ENCODE results near the gene PCDHGB1.
"Not testable (repeated sequence)": the region's sequence is repeated elsewhere in the genome, so short reads cannot be mapped to it uniquely, and the experiment has no call there.

The PCDHGB1 gene

DNA sequence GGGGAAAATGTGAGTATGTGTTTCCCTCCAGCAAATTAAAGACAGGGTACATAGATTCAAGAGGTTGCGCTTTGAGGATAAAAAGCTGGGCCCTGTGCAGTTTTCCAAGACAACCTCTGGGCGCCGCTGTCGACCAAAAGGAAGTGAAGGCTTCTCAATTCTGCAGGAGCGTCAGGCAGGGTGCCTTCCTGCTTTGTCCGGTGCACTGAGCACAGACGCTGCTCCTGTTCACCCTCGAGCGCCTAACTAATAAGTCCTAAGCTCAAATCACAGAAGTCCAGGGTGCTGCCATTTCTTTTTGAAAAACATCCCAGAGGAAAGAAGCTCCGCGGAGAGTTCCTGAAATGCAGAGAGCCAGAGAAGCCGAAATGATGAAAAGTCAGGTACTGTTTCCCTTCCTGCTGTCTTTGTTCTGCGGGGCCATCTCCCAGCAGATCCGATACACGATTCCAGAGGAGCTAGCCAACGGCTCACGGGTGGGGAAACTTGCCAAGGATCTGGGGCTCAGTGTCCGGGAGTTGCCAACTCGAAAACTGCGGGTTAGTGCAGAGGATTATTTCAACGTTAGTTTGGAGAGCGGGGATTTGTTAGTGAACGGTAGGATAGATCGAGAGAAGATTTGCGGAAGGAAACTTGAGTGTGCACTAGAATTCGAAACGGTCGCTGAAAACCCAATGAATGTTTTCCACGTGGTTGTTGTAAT is at the start of gene PCDHGB1:
PCDHGB1 (plus strand) TSS at position 183 of the 703 bp plus-strand sequence; CDS start at position 345, 162 bp downstream.
- peak; percentile 78 for DNase-seq

- no peak for DNase-seq
These were observed 46.1 kb upstream of the PCDHGB1 start, which contains the start of gene SLC25A2 for GRCh38 chr5:141303756-141304155. SLC25A2 (minus strand) TSS chr5:141304049; CDS start chr5:141303865, 184 bp downstream.

DNA sequence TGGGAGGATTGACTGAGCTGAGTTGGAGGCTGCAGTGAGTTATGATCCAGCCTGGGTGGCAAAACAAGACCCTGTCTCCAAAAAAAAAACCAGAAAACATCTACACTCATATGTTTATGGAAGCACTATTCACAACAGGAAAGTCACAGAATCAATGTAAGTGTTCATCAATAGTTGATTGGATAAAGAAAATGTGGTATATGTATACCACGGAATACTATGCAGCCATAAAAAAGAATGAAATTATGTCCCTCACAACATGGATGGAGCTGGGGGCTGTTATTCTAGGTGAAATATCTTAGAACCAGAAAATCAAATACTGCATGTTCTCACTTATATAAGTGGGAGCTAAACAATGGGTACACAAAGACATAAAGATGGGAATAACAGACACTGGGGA is 43.3 kb upstream of the PCDHGB1 start:
- DNase-seq = no peak

DNA sequence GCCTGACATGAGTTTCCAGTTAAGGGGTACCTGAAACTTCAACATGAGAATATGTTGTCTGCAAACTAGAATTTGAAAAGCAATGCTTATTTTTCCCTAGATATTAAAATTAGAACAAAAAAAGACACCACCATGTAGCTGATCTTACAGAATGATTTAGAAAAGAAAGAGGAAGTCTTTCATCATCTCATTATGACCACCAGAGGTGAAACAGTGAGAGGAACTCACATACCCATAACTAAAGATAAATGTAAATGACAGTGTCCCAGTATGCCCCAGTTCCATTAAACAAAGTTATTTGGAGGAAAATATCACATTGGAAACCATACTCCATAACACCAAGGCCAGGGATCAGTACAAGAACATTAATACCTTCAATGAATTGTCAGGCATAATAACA is 36.2 kb upstream of the PCDHGB1 start:
- no peak for DNase-seq

- not testable (repeated sequence) for DNase-seq
These were observed 32.9 kb upstream of the PCDHGB1 start for GRCh38 chr5:141316963-141317362.

DNA sequence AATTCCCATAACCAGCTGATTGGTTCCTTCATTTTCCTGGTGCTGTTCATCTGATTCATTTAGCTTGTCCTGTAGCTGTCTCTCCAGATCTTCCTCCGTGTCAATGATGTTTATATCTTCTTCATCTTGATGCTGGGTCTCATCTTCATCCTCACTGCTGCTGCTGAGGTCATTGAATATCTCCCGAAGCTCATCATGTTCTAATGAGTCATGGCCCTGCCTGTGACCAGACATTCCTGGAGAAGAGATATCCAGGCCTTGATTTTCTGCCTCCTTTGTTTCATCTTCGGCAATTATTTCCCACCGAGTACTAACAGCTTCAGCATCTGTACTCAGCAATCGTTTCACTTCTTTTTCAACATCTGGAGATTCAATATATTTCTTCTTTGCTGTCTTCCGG is 30.7 kb upstream of the PCDHGB1 start:
- DNase-seq = no peak

GRCh38 chr5:141319699-141320098 is 30.2 kb upstream of the PCDHGB1 start:
- DNase-seq = no peak

GRCh38 chr5:141320225-141321169 is 29.4 kb upstream of the PCDHGB1 start, which contains the start of gene TAF7:
TAF7 (minus strand) TSS chr5:141320784; CDS start chr5:141320044, 740 bp downstream.
- DNase-seq = peak; percentile 91

DNA sequence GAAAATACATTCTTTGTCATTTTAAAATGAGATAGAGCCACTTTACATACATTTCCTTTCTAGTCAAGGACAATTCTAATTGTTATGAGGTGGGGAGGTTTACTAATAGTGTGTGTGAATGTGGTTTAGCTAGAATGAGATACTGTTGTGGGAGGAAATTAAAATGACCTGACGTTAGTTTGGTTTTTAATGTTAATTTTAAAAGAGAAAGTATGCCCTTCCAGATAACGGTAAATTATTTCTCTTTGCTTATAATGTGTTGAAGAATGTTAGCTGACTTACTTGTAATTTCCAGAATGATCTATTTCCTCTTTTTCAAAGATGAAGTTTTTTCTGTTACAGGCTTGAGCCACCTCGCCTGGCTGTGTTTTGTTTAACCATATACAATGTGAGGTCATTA is 27.6 kb upstream of the PCDHGB1 start:
- DNase-seq = no peak

- peak; percentile 66 for DNase-seq
These were observed 23.6 kb upstream of the PCDHGB1 start for GRCh38 chr5:141326088-141326854.

- DNase-seq = no peak
These were observed 21.7 kb upstream of the PCDHGB1 start for GRCh38 chr5:141328231-141328630.

DNA sequence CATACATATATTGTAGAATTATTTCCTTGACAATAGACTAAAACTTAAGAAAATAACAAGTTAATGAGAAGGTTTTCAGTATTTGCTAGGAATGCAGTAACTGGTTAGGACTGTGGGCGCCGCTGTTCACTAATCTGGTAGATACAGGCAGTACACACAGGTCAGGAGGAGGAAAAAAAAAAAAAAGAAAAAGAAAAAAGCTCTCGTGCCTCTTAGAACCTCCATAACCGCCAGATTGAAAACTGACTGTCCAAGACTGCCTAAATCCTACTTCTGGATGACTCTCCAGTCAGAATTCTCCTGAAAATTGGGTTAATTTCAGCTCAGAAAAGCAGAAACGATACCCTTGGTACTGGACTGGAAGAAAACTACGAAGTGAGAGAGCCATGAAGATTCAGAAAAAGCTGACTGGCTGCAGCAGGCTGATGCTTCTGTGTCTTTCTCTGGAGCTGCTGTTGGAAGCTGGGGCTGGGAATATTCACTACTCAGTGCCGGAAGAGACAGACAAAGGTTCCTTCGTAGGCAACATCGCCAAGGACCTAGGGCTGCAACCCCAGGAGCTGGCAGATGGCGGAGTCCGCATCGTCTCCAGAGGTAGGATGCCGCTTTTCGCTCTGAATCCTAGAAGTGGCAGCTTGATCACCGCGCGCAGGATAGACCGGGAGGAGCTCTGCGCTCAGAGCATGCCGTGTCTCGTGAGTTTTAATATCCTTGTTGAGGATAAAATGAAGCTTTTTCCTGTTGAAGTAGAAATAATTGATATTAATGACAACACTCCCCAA is 19.4 kb upstream of the PCDHGB1 start, which contains the start of gene PCDHGA1:
PCDHGA1 (plus strand) TSS at position 216 of the 782 bp plus-strand sequence.
- DNase-seq = peak; percentile 7

- not testable (repeated sequence) for DNase-seq
These were observed 17.3 kb upstream of the PCDHGB1 start for GRCh38 chr5:141332571-141332970.

- peak; percentile 21 for DNase-seq
These were observed 11.2 kb upstream of the PCDHGB1 start, which contains the start of gene PCDHGA2 for GRCh38 chr5:141338538-141339306. PCDHGA2 (plus strand) TSS chr5:141338760.

GRCh38 chr5:141340781-141341354 is 9.0 kb upstream of the PCDHGB1 start:
- not testable (repeated sequence) for DNase-seq

DNA sequence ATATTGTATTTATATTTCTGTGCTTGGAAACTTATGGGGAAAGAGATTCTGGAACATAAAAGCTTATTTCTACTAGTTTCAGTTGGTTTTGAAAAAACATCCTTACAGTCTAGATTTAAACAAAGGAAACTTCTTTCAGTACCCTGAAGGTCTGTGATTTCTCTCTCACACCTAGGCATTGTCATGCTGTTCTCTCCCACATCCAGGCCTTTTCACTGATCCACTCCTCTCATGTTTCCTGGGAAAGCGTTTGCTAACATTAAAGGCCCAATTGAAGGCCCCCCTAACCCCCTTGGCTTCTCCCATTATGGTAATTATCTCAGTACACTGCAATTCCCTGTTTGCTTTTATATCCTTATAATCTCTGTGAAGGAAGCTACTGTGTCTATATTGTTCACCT is 7.1 kb upstream of the PCDHGB1 start:
- no peak for DNase-seq

DNA sequence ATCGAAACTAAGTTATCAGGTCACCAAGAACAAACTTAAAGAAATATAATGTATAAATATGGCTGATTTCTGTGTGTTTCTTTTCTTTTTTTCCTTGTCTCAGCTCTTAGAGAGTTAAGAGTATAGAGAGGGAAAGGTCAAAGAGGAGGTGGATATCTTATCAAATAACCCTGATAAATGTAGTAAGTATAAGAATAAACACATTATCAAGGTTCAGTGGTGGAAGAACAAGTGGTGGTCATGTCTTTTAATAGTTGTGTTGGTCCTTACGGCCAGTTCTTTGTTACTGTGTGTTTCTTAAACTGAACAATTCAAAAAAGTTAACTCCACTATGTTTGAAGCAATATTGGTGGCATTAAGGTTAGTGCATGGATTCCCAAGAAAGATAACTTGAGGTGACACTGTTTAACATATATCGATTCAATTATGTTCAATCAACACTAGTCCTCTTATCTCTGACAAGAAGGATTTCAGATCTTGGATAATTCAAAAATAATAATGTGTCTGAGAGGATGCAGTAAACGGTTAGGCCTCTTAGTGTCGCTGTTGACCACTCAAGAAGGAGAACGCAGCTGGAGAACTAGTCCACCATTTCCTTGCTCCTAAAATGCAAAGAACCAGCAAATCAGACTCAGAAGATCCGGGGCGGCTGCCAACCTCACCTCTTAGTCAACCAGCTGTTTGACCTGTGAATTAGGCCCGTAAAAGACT is 6.5 kb upstream of the PCDHGB1 start, which contains the start of gene PCDHGA3:
PCDHGA3 (plus strand) TSS at position 588 of the 711 bp plus-strand sequence. CDS start 205 bp downstream, outside the sequence.
- peak; percentile 16 for DNase-seq

- DNase-seq = no peak
These were observed 5.9 kb upstream of the PCDHGB1 start for GRCh38 chr5:141343953-141344463.

GRCh38 chr5:141345327-141345726 is 4.6 kb upstream of the PCDHGB1 start:
- no peak for DNase-seq

Data from NCI-H82 (cell line).